COLO829 (cell line): Measurements from ENCODE around the gene C10orf62.
"Not testable (repeated sequence)": the region's sequence is repeated elsewhere in the genome, so short reads cannot be mapped to it uniquely, and the experiment has no call there.

Source experiments
- DNase-seq: peaks from one replicate; pipeline ENCODE4 v3.0.0; 2012; ENCODE audit warnings: low spot score

Gene C10orf62

DNA sequence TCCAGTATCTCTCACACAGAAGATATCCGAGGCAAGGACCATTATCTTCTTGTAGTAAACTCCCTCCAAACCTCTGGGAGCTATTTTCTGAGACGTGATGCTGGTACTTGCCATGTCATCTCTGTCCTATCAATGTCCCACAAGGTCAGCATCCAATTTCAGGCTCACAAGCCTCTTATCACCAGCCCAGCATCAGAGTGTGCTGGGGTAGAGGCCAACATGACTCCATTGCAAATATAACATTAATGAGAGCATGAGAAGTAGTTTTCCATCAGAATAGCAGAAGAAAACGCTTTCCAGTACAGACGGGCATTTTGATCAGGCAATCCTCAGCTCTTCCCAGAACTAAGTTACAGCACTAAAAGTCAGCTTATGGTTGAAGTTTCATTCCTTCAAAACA, 38.2 kb downstream of the C10orf62 start:
- no peak for DNase-seq

DNA sequence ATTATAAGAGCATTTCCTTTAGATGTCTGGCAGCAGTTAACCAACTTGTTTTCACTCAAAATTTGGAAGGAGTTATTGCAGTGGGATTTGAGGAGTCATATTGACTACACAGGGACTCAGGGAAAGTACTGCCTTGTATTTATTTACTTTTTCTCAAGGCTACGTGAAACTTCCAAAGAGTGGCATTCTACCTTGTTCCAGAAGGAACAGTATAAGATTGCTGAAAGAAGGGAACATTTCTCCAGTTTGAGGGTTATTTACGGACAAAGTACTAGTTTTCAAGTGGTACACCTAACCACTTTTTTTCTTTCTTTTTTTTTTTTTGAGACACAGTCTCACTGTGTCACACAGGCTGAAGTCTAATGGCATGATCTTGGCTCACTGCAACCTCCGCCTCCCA, 38.7 kb downstream of the C10orf62 start:
- DNase-seq, result no peak

DNA sequence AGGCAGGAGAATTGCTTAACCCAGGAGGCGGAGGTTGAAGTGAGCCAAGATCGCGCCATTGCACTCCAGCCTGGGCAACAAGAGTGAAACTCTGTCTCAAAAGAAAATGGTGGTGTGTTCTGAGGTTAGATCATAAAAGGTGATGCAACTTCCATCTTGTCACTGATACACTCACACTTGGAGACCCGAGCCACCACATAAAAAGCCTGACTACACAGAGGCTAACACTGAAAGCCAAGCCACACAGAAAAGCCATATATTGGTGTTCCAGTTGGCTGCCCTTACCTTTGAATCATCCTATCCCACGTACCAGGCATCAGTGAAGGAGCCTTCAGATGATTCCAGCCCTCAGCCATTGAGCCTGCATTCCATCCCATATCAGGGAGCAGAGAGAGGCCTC, 39.8 kb downstream of the C10orf62 start:
- no peak for DNase-seq

DNA sequence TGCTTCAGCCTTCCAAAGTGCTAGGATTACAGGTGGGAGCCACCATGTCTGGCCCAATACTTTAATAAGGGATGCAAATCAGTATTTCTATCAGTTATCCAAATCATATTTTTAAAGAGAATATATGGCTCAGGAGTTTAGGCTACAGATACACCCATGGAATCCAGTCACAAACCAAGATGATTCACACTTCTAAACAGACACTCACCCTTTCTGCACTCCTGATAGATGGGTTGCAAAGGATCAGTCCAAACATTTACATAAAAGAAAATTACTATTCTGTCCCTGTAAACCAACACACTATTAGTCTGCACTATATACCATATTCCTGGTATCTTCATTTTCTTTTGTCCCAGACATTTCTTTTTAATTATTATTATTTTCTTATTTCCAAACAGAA, 41.6 kb downstream of the C10orf62 start:
- DNase-seq, result no peak

DNA sequence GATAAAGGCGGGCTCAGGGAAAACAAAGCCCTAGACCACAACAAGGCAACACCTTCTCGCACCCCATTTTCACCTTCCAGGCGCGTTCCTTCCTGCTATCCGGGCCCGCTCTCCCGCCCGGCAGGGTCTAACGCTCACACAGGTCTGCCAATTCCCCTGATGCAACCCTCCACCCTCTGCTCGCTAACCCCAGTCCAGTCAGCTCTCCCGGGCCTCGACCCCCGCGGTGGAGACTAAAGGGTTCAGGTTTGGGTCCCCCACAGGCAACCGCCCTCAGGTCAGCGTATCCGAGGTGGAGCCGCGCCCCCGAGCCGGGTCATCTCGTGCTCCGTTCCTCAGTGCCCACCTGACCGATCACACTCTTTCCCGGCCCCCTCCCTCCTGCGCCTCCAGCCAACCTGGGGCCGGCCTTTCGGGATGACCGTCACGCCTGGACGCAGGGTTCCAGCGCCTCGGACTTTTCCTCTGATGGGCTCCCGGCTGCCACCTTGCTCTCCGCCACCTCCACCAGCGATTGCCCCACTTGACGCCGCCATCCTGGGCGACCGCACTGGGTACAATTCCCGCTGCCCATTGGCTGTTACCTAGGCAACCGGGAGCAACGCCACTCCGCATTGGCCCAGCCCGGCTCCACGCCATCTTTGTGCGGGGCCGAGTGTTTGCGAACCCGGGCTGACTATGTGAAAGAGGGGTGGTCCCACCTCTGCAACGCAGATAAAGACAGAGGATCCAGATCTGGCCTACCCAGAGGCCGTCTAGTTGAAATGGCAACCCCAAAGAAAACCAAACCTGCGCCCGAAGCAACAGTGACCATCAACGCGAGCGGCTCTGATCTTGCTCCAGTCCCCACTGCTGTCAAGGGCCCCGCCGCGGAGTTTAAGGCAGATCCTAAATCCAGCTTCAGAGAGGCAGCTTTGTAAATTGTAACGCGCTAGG, 43.7 kb downstream of the C10orf62 start, which contains the start of gene MORN4:
Gene MORN4, minus strand, starts transcription at position 552 of the 936 bp plus-strand sequence. CDS start 13,847 bp downstream, outside the sequence.
- peak; percentile 71 for DNase-seq

DNA sequence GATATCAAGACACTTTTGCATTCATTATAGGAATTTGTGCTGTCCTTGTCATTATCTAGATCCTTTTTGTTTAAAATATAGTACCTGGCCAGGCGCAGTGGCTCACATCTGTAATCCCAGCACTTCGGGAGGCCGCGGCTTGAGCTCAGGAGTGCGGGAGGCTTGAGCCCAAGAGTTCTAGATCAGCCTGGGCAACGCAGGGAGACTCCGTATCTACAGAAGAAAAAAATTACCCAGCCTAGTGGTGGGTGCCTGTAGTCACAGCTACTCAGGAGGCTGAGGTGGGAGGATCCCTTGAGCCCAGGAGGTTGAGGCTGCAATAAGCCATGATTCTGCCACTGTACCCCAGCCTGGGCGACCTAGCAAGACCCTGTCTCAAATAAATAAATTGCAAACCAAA, 44.4 kb downstream of the C10orf62 start:
- DNase-seq, result no peak

DNA sequence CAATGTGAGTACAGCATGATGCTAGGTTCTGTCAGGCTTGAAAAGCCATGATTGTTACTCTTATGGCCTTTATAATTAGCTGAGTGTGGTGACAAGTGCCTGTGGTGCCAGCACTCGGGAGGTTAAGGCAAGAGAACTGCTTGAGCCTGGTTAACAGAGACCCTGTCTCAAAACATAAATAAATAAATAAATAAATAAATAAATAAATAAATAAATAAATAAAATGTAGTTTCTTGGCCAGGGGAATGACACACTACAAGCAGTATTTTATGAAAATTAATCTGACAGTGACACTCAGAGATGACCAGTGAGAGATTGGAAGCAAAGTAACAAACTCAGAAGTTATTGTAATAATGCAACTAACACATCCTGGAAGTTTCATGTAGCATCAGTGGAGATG, 46.1 kb downstream of the C10orf62 start:
- DNase-seq, result no peak

DNA sequence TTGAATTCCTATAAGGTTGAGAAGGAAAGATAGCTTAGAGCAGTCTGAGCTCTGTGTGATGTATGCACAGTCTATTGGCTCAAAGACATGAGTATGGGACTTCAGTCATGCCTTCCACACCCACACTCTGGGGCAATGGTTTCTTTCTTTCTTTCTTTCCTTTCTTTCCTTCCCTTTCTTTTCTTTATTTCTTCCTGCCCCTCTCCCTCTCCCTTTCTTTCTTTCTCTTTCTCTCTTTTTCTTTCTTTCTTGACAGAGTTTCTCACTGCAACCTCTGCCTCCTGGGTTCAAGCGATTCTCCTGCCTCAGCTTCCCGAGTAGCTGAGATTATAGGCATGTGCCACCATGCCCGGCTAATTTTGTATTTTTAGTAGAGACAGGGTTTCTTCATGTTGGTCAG, 49.6 kb downstream of the C10orf62 start:
- not testable (repeated sequence) for DNase-seq

DNA sequence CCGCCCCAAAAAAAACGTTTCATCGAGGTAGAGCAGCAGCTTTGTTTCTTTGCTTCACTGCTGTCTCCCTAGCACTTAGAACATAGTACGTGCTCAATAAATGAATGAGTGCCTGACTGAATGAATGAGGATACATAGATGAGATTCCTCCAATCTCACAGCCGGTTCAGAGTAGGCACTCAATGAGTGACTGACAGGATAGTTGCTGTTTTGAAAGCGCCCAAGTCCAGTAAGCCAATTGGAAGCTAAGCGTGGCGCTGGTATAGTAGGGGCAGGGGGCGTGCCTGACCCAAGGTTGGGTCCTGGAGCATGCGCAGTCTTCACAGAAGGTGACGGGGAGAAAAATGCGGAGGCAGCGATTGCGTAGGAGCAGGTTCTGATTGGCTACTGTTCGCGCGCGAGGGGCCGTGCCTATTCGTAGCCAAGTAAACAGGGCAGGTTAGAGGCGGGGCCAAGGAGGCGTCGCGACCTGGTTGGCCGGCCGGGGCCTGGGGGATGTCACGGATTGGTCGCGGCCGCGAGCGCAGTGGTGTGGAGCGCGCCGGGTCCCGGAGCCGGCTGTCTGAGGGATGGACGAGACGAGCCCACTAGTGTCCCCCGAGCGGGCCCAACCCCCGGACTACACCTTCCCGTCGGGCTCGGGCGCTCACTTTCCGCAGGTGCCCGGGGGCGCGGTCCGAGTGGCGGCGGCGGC, 50.8 kb downstream of the C10orf62 start, which contains the start of gene PI4K2A:
Gene PI4K2A, plus strand, starts transcription at position 498 of the 694 bp plus-strand sequence. Its CDS starts 72 bp downstream, at position 570.
- DNase-seq, result peak; percentile 94
